Smooth muscle cell (in vitro differentiated cells): ENCODE data around the gene SACM1L. TPM values are rescaled to one million over a fixed set of nuclear protein-coding genes. Genes with fewer than 3 reads are reported as not detected.
A peak's percentile ranks its signal among the peaks of the same experiment; 100 is the strongest.

ENCODE experiments used
- DNase-seq: peaks from one replicate; lab custom pipeline; 2025; ENCODE audit not compliant: unreplicated experiment; lab: John Stamatoyannopoulos, UW
- H2AFZ ChIP-seq: fragments of 200-600 bp; sonication (generic); 2 replicates; pipeline ENCODE4 v1.6.0; 2016; ENCODE audit warnings: antibody characterized with exemption, low read depth, mild to moderate bottlenecking
- H3F3A ChIP-seq: fragments of 200-600 bp; sonication (generic); 2 replicates; pipeline ENCODE4 v1.6.0; 2017; ENCODE audit warnings: antibody characterized with exemption, low read depth
- H3K27ac ChIP-seq: fragments of 200-600 bp; sonication (generic); 2 replicates; pipeline ENCODE4 v1.5.1; 2016; ENCODE audit warnings: low read depth, mild to moderate bottlenecking
- H3K27me3 ChIP-seq: fragments of 200-600 bp; sonication (generic); 2 replicates; pipeline ENCODE4 v1.6.1; 2016; ENCODE audit warnings: low read depth, mild to moderate bottlenecking
- H3K36me3 ChIP-seq: fragments of 200-600 bp; sonication (generic); 2 replicates; pipeline ENCODE4 v1.5.1; 2016; ENCODE audit warnings: low read depth
- H3K4me1 ChIP-seq: fragments of 200-600 bp; sonication (generic); 2 replicates; pipeline ENCODE4 v1.5.1; 2016; ENCODE audit warnings: low read depth
- H3K4me2 ChIP-seq: fragments of 200-600 bp; sonication (generic); 2 replicates; pipeline ENCODE4 v1.6.0; 2016; ENCODE audit warnings: mild to moderate bottlenecking
- H3K4me3 ChIP-seq: fragments of 200-600 bp; sonication (generic); 2 replicates; pipeline ENCODE4 v1.5.1; 2016; ENCODE audit warnings: mild to moderate bottlenecking
- H3K79me2 ChIP-seq: fragments of 200-600 bp; sonication (generic); 2 replicates; pipeline ENCODE4 v1.6.0; 2016; ENCODE audit warnings: low read depth, mild to moderate bottlenecking
- H3K9ac ChIP-seq: fragments of 200-600 bp; sonication (generic); 2 replicates; pipeline ENCODE4 v1.6.0; 2016; ENCODE audit warnings: low read depth
- H3K9me3 ChIP-seq: fragments of 200-600 bp; sonication (generic); replicated peaks from 2 replicates; pipeline ENCODE4 v1.5.1; 2016; ENCODE audit warnings: low read depth
- H4K20me1 ChIP-seq: fragments of 200-600 bp; sonication (generic); 2 replicates; pipeline ENCODE4 v1.6.0; 2016; ENCODE audit warnings: low read depth
- WGBS: methylation state at CpG from one replicate; pipeline ENCODE4 v1.1.7; 2016; ENCODE audit warnings: low lambda C conversion rate; 5-methylcytosine and 5-hydroxymethylcytosine counted together
- polyA plus RNA-seq: library from polyadenylated mRNA; unstranded; fragments of >200 nt; fragmentation: Nextera tagmentation; extraction: Ambion mirVana; gene quantifications from 2 replicates; pipeline ENCODE4 v1.2.1, GENCODE V29; 2016
- total RNA-seq: library from RNA; depleted of rRNA; stranded (reverse); fragments of >200 nt; gene quantifications from 2 replicates; pipeline ENCODE4 v1.2.3, GENCODE V29; 2014
- TF ChIP-seq, protein P1 (sequence below): fragments of 200-600 bp; sonication (generic); IDR thresholded peaks from 2 replicates; pipeline ENCODE4 v1.5.1; 2017; ENCODE audit warnings: borderline replicate concordance, mild to moderate bottlenecking, antibody characterized with exemption; ENCODE audit not compliant: insufficient read depth, poor library complexity, severe bottlenecking

Gene SACM1L, protein sequence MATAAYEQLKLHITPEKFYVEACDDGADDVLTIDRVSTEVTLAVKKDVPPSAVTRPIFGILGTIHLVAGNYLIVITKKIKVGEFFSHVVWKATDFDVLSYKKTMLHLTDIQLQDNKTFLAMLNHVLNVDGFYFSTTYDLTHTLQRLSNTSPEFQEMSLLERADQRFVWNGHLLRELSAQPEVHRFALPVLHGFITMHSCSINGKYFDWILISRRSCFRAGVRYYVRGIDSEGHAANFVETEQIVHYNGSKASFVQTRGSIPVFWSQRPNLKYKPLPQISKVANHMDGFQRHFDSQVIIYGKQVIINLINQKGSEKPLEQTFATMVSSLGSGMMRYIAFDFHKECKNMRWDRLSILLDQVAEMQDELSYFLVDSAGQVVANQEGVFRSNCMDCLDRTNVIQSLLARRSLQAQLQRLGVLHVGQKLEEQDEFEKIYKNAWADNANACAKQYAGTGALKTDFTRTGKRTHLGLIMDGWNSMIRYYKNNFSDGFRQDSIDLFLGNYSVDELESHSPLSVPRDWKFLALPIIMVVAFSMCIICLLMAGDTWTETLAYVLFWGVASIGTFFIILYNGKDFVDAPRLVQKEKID
- total RNA-seq: 24.7 and 31.7 TPM in 2 replicates
- polyA plus RNA-seq: 12.9 and 15.8 TPM in 2 replicates

DNA sequence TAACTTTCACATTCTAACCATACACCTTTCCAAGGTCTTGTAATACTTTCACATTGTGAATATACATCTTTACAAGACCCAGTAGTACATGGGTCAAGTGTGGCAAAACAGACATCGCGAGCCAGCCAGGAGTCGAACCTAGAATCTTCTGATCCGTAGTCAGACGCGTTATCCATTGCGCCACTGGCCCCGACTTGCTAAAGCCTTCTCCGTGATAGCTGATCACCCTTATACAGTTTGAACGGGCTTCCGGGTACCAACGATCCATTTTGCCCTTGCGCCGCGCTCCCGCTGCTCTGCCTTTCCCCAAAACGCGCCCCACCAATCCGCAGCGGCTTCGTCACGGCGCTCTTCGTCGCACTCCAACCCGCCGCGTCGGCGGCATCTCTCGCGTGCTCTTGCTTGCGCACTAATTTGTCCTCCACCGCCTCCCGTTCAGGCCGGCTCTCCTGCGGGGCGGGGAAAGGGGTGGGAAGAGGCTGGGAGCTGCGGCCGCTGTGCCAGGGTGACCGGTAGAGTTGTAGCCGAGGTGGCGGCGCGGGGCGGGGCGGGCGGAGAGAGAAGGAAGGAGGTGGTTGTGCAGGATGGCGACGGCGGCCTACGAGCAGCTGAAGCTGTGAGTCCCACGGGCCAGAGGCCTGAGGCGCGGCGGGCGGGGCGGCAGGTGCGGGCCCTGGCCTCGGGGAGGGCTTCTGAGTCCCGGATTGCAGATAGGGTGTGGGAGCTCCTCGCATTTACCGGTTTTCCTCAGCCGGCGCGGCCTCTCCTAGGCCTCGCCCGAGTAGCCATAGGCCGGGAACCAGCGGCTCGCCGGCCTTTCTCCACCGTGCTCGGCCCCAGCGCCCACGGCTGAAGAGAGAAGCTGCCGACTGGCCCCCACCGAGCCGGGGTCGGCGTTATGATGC is at the start of gene SACM1L:
Gene SACM1L (plus strand): TSS at position 515 of the 905 bp plus-strand sequence. CDS start 70 bp downstream, at position 585.
- H3K4me2 ChIP-seq: peak within 1 kb of the TSS; percentile 94
- peak within 1 kb of the TSS; percentile 79 for H3K9ac ChIP-seq
- no peaks in the 10 kb centered on the region for H3K27me3 ChIP-seq
- peaks cover 16% of the 10 kb centered on the region for H3F3A ChIP-seq
- peaks cover 45% of the 10 kb centered on the region for H3K79me2 ChIP-seq
- TF ChIP-seq, protein P1, sequence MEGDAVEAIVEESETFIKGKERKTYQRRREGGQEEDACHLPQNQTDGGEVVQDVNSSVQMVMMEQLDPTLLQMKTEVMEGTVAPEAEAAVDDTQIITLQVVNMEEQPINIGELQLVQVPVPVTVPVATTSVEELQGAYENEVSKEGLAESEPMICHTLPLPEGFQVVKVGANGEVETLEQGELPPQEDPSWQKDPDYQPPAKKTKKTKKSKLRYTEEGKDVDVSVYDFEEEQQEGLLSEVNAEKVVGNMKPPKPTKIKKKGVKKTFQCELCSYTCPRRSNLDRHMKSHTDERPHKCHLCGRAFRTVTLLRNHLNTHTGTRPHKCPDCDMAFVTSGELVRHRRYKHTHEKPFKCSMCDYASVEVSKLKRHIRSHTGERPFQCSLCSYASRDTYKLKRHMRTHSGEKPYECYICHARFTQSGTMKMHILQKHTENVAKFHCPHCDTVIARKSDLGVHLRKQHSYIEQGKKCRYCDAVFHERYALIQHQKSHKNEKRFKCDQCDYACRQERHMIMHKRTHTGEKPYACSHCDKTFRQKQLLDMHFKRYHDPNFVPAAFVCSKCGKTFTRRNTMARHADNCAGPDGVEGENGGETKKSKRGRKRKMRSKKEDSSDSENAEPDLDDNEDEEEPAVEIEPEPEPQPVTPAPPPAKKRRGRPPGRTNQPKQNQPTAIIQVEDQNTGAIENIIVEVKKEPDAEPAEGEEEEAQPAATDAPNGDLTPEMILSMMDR: no peak
- no peaks in the 10 kb centered on the region for H3K36me3 ChIP-seq
- DNase-seq: peak; percentile 100
- H4K20me1 ChIP-seq: peaks cover 43% of the 10 kb centered on the region
- peak within 1 kb of the TSS; percentile 82 for H3K27ac ChIP-seq
- peak within 1 kb of the TSS; percentile 61 for H2AFZ ChIP-seq
- peak within 1 kb of the TSS; percentile 81 for H3K4me3 ChIP-seq
- WGBS: under 1% methylated on average over 64 of the region's 81 CpGs
- peaks cover 16% of the 10 kb centered on the region for H3K4me1 ChIP-seq
- H3K9me3 ChIP-seq: no peaks in the 10 kb centered on the region

DNA sequence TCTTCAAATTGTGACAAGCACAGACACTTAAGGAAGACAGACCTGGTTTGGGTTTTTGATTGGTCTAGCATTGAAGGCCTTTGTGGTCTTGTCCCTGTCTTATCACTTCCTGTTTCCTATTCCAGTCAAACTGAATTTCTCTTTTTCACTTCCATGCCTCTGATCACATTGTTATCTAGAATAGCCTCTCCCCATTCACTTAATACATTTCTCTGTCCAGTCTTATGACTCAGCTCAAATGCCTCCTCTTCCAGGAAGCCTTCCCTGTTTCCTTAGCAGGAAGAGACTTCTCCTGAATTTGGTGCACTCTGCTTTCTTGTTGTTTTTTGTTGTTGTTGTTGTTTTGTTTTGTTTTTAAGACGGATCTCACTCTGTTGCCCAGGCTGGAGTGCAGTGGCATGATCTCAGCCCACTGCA is 49.1 kb upstream of the SACM1L start:
- no peak for DNase-seq
- H4K20me1 ChIP-seq: no peaks in the 10 kb centered on the region
- peaks cover 7% of the 10 kb centered on the region for H3F3A ChIP-seq
- no peaks in the 10 kb centered on the region for H3K9me3 ChIP-seq
- no peak overlapping the region for H3K27ac ChIP-seq
- TF ChIP-seq, protein P1: no peak
- H3K36me3 ChIP-seq: no peaks in the 10 kb centered on the region
- no peaks in the 10 kb centered on the region for H3K27me3 ChIP-seq
- H3K4me1 ChIP-seq: peaks cover 19% of the 10 kb centered on the region
- H3K4me2 ChIP-seq: no peak overlapping the region
- H3K9ac ChIP-seq: no peak overlapping the region
- no peak overlapping the region for H3K4me3 ChIP-seq
- no peak overlapping the region for H2AFZ ChIP-seq
- no peaks in the 10 kb centered on the region for H3K79me2 ChIP-seq
- WGBS: 95% methylated on average over 1 of the region's 1 CpG

DNA sequence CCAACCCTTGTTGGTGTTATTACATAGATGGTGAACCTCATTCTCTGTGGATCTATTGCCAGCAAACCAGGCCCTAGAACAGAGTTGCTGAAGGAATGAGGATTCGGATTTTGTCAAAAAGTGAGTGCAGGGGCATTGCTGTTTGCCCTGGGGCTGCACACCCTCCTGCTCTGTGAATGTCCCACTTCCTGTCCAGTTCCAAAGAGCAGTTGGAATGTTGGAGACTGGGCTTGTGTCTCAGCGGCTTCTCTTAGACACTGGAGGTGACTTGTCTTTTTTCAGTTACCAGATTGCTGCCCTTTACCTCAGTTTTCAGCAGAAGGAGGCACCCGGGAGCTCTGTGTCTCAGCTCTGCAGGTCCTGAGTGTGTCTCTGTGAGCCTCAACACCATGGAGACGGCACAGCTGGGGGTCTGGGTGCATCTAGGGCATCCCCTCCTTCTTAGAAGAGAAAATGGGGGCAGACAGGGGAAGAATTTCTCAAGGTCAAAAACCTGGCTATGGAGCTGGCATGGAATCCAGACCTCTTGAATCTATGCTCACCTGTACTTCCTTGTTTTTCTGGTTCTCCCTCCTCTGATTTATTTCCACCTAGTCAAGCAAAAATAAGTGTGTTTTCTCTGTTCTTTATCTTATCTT is 48.4 kb upstream of the SACM1L start:
- H2AFZ ChIP-seq: no peak overlapping the region
- TF ChIP-seq, protein P1: no peak
- H3K27ac ChIP-seq: no peak overlapping the region
- no peaks in the 10 kb centered on the region for H3K79me2 ChIP-seq
- H4K20me1 ChIP-seq: no peaks in the 10 kb centered on the region
- no peak overlapping the region for H3K4me3 ChIP-seq
- H3F3A ChIP-seq: peaks cover 7% of the 10 kb centered on the region
- no peaks in the 10 kb centered on the region for H3K9me3 ChIP-seq
- no peak for DNase-seq
- H3K9ac ChIP-seq: no peak overlapping the region
- H3K36me3 ChIP-seq: no peaks in the 10 kb centered on the region
- peaks cover 19% of the 10 kb centered on the region for H3K4me1 ChIP-seq
- H3K4me2 ChIP-seq: no peak overlapping the region
- WGBS: 90% methylated on average over 4 of the region's 4 CpGs
- no peaks in the 10 kb centered on the region for H3K27me3 ChIP-seq
